CD4-positive, alpha-beta T cell treated with Interleukin-6 for 4 hours (primary cell): Measurements from ENCODE around the gene UGT1A6.

Experiments used
- DNase-seq: peaks from one replicate; pipeline ENCODE4 v3.0.0-alpha.2; 2020; ENCODE audit warnings: mixed read lengths

UGT1A6 gene

GRCh38 chr2:233803292-233803911 lies 110.7 kb downstream of the UGT1A6 start:
- no peak for DNase-seq

GRCh38 chr2:233803994-233804393 lies 111.3 kb downstream of the UGT1A6 start:
- no peak for DNase-seq

- no peak for DNase-seq
These were observed 114.7 kb downstream of the UGT1A6 start for GRCh38 chr2:233807215-233807865.

- DNase-seq = no peak
These were observed 115.6 kb downstream of the UGT1A6 start for GRCh38 chr2:233807966-233808935.

GRCh38 chr2:233810385-233810784 lies 117.7 kb downstream of the UGT1A6 start:
- DNase-seq = no peak

GRCh38 chr2:233811087-233811486 lies 118.4 kb downstream of the UGT1A6 start:
- no peak for DNase-seq

- no peak for DNase-seq
These were observed 119.0 kb downstream of the UGT1A6 start for GRCh38 chr2:233811732-233812131.

GRCh38 chr2:233813236-233814055 lies 120.8 kb downstream of the UGT1A6 start:
- no peak for DNase-seq

GRCh38 chr2:233814056-233814835 lies 121.6 kb downstream of the UGT1A6 start:
- no peak for DNase-seq

GRCh38 chr2:233815861-233816260 lies 123.2 kb downstream of the UGT1A6 start:
- no peak for DNase-seq

- no peak for DNase-seq
These were observed 123.6 kb downstream of the UGT1A6 start for GRCh38 chr2:233816334-233816733.

GRCh38 chr2:233816771-233817170 lies 124.1 kb downstream of the UGT1A6 start:
- DNase-seq = no peak

GRCh38 chr2:233817361-233817911 lies 124.7 kb downstream of the UGT1A6 start:
- DNase-seq = no peak

- DNase-seq = no peak
These were observed 125.4 kb downstream of the UGT1A6 start for GRCh38 chr2:233817995-233818638.

GRCh38 chr2:233818639-233819621 lies 126.2 kb downstream of the UGT1A6 start:
- no peak for DNase-seq

GRCh38 chr2:233819884-233820773 lies 127.4 kb downstream of the UGT1A6 start:
- no peak for DNase-seq

- DNase-seq = no peak
These were observed 128.1 kb downstream of the UGT1A6 start for GRCh38 chr2:233820774-233821105.

GRCh38 chr2:233821196-233821595 lies 128.5 kb downstream of the UGT1A6 start:
- DNase-seq = no peak

GRCh38 chr2:233821709-233822100 lies 129.0 kb downstream of the UGT1A6 start:
- DNase-seq = no peak
